ENCODE results near the gene PLA2G4F.
A peak's percentile ranks its signal among the peaks of the same experiment; 100 is the strongest.

Gene PLA2G4F

DNA sequence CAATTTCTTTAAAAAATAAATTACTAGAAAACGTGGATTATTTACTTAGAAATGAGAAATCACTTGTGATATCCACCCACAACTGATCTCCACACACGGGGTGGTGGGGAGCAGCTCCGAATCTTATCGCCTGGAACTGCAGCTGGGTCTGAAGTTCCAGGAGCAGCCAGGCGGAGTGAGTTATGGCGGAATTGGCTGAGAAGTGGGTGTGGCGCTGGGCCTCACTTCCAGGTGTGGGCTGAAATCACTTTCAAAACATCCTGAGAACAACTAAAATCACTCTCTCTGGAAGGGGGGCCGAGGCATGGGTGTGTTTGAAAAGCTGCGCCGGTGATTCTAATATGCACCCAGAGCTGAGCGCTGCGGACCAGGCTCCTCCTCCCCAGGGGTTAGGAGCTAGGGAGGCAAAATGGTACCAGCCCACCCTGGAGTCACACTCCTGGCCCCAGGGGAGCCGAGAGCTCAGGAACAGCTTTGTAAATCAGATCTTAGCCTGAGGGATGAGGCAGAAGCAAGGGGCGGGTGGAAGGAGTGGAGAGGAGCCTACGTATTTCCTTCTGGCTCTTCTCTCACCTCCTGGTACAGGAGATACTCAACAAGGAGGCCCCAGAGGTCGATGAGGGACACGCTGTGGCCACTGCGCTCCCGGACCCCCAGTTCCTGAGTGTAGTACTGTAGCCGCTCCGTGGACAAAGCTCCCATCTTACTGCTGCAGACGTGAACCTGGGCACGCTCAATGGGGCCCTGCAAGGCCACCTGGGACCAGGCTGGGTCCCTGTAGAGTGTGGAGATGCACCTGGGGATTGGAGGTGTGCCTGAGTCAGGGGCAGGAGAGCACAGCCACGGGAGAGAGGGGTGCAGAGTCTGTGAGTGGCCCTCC is 9.6 kb downstream of the PLA2G4F start:
- DNase-seq (ENCODE audit: low spot score), result no peak

DNA sequence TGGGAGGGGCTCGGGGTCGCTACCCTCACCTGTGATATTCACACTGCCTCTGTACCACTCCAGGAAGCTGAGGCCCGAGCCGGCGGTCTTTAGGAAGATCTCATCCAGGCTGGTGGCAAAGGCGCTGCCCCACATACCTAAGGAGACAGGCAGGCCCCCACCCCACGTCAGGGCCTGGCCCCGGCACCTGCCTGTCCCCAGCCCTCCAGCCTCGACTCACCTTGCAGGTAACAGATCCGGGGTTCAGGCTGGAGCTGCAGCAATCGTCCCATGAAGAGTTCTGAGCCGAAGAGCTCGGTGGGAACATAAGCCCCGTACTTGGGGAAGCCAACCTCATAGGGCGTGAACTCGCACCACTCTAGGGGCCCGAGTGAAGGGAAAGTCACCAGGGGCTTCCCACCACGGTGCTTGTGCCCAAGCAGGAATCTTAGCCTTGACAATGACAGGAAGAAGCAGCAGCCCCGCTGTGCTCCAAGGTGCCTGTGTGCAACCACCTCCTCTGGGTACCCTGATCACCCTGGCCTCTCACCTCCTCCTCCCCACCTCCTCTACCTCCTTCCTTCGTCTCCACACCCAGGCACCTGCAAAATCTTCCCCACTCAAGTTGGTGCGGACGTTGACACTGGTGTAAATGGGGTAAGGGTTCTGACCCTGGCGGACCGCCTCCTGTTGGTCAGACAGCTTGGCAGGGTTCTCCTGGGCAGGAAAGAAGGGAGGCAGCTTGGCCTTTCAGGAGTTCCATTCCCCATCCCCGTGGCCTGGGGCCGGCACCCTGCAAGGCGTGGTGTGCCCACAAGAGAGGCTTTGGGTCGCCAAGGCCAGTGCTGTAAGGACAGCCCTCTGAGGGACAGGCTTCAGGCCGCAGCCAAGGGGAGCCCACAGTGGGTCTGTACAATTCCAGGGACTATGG is 10.6 kb downstream of the PLA2G4F start:
- no peak for DNase-seq (ENCODE audit: low spot score)

DNA sequence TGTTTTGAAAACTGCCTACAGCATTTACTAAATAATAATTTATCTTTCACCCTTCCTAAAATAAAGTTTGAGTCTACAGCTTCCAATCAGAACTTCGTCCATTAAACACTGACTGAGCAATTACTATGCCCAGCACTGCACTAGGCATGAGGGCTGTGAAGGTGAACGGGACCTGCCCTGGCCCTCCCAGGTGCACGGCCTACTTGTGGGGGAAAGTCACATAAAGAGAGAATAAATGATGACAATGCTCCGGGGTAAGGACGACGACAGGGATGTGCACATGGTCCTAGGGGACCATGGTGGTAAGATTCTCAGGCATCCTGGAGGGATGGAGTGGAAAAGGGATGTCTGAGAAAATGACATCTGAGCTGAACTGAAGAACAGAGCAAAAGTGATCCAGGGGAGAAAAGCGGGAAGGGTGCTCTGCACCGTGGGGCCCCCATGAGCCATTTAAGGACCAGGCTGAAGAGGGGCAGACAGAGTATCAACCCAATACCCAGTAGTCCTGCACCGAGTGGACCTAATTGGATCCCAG is 11.5 kb downstream of the PLA2G4F start:
- no peak for DNase-seq (ENCODE audit: low spot score)

DNA sequence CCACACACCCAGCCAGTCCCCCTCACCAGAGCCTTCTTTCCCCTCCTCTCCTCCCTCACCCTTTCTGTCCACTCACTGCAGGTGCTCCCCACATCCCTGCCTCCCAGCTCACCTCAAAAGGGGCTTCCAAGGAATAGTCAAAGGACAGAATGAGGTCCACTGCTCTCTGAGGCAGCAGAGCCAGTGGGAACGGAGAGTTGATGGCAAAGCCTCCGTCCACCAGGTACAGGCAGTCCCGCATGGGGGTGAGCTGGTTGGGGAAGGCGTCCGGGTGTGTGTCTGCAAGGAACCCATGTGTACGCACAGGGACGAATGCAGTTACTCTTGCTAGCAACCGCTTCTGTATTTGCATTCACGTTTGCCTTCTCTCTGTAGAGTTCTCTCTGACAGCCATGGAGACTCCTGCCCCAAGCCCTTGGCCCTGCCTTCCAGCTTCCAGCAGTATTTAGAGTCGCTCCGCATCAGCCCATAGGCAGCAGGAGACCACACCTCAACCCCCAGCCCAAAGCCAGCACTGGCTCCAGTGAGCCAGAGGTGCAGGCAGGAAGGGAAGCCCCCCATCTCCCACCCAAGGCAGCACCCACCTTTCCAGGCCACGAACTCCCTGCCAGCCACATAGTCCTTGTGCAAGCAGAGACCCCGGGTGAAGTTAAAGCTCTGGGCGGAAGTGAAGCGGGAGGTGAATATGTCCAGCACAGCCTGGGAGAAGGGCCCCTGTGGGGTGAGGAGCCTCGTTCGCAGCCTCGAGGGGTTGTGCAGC is 12.4 kb downstream of the PLA2G4F start:
- no peak for DNase-seq (ENCODE audit: low spot score)

- no peak for DNase-seq (ENCODE audit: low spot score)
These were observed 13.1 kb downstream of the PLA2G4F start for GRCh38 chr15:42143356-42143755.

GRCh38 chr15:42141795-42142667 is 14.4 kb downstream of the PLA2G4F start:
- DNase-seq (ENCODE audit: low spot score), result no peak

- no peak for DNase-seq (ENCODE audit: low spot score)
These were observed 15.2 kb downstream of the PLA2G4F start for GRCh38 chr15:42141246-42141645.

- DNase-seq (ENCODE audit: low spot score), result no peak
These were observed 15.9 kb downstream of the PLA2G4F start for GRCh38 chr15:42140383-42141070.

DNA sequence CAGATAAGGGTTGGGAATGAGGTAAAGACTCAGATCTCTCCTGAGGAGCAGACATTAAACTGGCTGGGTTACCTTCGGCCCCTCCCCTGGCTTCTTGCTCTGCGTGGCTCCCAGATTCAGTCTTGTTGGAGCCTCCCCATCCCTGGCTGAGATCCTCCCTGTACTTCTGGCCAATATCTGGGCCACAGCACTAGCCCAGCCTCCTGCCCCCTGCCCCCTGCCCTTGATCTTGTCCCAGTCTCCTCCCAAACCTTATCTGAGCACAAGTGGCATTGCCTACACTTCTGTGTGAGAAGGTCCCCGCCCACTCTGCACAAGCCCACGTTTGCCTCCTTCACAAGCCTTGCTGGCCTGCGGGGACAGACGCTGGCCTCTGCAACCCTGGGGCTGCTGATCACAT is 16.8 kb downstream of the PLA2G4F start:
- no peak for DNase-seq (ENCODE audit: low spot score)

DNA sequence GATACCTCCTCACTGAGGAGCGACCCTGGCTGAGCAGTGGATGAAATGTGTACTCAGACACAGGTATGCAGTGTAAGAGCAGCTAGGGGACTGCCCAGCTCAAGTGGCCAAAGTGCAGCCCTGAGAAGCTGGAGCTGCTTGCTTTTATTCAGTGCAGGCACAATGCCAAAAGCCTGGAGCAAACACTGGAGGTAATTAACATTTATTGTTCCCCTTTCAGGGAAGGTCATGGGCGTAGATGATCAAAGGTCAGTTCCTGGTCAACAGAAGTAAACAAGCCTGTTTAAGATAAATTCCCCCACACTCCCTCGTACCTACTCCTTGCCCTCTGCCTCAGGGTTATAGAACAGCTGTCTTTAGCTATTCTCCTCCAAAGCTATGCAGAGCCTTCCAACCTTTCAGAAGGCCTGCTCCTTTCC is 17.5 kb downstream of the PLA2G4F start:
- DNase-seq (ENCODE audit: low spot score), result no peak

GRCh38 chr15:42138411-42138810 is 18.0 kb downstream of the PLA2G4F start:
- DNase-seq (ENCODE audit: low spot score), result no peak

- DNase-seq (ENCODE audit: low spot score), result peak; percentile 54
These were observed 18.8 kb downstream of the PLA2G4F start for GRCh38 chr15:42137461-42138261.

DNA sequence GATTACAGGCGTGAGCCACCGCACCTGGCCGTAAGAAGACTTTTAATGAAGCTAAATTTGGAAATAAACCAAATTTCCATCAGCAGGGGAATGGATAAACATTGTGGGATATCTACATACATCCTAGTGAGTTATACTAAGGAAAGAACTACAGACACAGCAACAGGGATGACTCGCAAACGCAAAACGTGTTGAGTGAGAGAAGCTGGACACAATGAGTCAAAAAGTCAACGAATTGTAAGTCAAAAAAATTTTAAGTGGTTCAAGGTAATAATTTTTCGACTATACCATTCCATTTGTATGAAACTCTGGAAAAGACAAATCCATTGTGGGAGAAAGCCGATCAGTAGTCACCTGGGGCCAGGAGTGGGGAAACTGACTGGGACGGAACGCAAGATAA is 19.9 kb downstream of the PLA2G4F start:
- no peak for DNase-seq (ENCODE audit: low spot score)

DNA sequence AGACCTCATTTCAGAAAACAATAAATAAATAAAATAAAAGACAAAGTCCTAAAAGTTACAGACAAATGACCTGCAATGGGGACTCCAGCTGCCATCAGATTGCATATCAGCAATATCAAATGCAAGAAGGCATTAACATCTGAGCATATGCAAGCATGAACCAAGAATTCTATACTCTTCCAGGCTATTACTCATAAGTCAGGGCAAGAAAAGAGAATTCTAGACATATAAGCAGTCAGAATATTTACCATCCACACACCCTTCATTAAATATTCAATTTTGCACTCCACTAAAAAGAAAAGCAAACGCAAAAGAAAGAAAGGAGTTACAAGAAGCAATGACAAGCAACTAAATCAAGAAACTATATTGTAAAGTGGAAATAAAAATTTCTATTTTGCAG is 21.1 kb downstream of the PLA2G4F start:
- DNase-seq (ENCODE audit: low spot score), result no peak

DNA sequence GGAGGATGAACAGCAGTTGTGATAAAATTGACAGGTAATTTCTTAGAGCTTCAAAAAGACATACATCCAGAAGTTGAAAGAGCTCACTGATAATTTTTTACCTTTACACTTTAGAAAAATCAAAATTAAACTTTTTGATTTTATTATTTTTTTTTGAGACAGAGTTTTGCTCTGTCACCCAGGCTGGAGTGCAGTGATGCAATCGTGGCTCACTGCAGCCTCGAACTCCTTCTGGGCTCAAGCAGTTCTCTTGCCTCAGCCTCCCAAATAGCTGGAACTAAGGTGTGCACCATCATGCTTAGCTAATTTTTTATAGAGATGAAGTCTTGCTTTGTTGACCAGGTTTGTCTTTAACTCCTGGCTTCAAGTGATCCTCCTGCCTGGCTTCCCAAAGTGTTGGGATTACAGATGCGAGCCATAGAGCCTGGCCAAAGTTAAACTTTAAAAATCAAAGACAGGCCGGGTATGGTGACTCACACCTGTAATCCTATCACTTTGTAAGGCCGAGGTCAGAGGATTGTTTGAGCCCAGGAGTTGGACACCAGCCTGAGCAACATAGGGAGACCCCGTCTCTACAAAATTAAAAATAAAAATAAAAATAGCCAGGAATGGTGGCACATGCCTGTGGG is 21.7 kb downstream of the PLA2G4F start:
- DNase-seq (ENCODE audit: low spot score), result no peak

GRCh38 chr15:42133886-42134502 is 22.4 kb downstream of the PLA2G4F start:
- DNase-seq (ENCODE audit: low spot score), result peak; percentile 63

- no peak for DNase-seq (ENCODE audit: low spot score)
These were observed 23.1 kb downstream of the PLA2G4F start for GRCh38 chr15:42133356-42133755.
